Muscle of arm (tissue), 12 donors: Measurements from ENCODE around the gene AMOTL1. TPM values are rescaled to one million over a fixed set of nuclear protein-coding genes. Genes with fewer than 3 reads are reported as not detected.

Experiments
- DNase-seq: peaks from one replicate; pipeline ENCODE4 v3.0.0-alpha.2; 2013
- polyA plus RNA-seq, 12 donors: library from polyadenylated mRNA; unstranded; fragments of 120-200 nt; gene quantifications; one replicate each; pipeline ENCODE4 v1.2.1, GENCODE V29; 2013; ENCODE audit not compliant: insufficient read length in 12 of 12

AMOTL1 gene
- polyA plus RNA-seq, 12 donors, result 36.9 to 73.0 (median 56.7) TPM; not detected in 1

DNA sequence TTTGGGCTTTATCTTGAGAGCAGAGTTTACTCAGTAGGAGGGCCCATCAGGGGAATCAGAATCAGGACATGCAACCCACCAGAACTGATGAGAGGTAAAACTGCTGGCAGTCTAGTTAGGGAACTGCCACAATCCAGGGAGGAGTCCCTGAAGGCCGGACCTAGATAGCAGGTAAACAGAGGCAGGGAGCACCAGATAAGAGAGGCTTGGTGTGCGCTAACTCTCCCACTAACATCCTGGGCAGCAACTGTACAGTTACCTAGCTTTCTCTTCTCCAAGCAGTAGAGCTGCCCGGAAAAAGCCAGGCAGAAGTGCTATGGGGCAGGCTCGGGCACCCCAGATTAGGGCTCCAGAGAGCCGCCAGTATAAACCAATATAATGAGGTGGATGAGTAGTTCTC lies 865 bp upstream of the AMOTL1 start:
- DNase-seq, result no peak

DNA sequence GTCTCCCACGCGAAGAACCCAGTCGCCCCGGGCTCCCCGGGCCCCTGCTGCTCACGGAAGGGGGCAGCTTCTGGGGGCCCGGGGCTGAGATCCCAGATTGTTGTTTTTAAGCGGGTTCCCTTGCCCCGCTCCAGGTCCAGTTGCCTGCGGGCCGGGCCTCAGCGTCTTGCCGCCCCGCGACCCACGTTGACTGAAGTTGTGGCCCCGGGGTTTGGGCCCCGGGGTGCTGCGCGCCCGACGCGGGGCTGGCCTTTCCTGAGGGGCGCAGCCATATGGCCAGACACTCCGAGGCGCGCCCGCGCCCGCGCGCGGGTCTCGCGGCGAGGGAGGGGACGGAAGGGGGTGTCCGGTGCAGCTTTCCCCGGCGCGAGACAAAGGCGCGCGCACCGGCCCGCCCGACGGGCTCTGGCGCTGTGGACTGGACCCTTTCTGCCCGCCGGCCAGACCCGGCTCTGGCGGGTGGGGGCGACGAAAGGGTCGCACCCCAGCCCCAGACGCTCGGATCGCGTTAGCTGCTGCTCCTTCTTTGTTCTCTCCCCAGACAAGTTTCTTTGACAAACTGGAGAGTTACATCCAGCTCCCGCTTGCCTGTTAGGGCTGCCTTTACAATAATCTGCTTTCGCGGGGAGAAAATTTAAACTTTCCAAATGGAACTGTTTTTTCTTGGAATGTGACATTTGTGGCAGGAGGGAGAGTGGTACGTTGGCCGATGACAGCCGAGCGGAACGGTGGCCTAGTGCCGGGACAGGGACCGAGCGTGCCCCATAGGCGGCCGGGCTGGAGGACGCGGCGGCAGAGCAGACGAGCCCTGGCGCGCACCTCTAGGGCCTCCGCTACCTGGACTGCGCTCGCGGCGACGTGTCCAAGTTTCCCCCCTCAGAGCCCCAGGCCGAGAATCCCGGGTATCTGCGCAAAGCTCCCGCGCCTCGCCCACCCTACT lies 716 bp downstream of the AMOTL1 start:
- DNase-seq, result peak; percentile 68

DNA sequence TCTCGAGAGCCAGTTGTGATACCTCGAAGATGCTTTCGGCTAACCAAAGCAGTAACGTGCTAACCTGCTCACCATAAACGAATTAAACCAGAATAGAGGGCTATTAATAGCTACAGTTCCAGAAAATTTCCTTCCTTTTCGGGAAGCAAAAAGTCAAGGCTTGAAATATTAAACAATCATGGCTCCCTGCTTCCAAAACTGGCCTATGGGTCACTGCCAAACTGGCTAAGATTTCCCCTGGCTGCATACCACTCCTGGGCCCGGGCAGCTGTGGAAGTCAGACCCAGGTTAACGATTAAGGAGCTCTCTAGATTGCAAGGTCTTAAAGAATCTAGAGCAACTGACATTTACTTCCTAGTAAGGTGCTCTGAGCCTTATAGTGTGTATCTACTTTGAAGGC lies 1.7 kb downstream of the AMOTL1 start:
- no peak for DNase-seq

DNA sequence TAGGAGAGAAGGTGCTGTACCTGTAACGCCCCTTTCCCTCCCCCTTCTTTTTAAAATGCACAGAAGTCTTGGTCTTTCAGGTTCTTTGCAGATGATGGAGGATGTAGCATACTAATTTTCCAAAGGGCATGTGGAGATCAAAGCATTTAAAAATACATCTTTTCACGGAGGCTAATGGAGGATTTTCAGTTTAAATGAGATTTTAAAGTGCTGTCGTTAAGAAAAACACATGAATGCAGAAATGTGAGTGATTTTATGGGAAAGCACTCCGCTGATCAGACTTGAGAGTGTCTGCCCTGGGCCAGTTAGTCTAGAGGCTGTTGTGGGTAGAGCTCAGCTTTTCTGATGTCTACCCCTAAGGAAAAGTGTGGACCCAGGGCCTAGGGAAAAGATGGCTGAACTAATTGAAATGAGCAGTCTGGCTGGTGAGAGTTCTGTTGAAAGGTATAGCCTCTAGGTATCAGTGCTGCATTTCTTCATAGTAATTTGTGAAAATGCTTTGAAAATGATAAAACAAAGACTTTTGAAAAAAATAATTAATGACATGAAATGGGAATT lies 2.5 kb downstream of the AMOTL1 start:
- no peak for DNase-seq

DNA sequence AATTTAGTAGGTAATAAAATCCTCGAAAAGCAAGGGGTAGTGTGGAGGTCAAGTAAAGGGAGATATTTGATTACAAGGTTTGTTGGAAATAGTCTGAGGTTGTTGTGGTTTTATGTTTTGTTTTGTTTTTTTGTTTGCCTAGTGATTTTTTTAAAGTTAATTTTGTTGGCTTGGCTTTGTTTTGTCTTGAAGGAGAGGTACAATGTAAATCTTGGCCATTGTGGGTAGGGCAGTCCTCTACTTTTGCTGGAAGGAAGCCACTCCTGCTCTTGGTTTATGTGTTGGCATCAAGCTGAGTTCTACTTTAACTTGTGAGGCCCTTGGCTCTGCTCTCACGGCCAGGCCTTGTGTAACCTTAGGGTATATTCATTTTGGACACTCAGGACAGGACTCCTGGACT lies 3.2 kb downstream of the AMOTL1 start:
- no peak for DNase-seq

GRCh38 chr11:94771951-94772350 lies 3.8 kb downstream of the AMOTL1 start:
- no peak for DNase-seq

GRCh38 chr11:94773842-94774241 lies 5.7 kb downstream of the AMOTL1 start:
- DNase-seq, result no peak

GRCh38 chr11:94774345-94774744 lies 6.2 kb downstream of the AMOTL1 start:
- DNase-seq, result no peak

- no peak for DNase-seq
These were observed 7.6 kb downstream of the AMOTL1 start for GRCh38 chr11:94775567-94776327.

DNA sequence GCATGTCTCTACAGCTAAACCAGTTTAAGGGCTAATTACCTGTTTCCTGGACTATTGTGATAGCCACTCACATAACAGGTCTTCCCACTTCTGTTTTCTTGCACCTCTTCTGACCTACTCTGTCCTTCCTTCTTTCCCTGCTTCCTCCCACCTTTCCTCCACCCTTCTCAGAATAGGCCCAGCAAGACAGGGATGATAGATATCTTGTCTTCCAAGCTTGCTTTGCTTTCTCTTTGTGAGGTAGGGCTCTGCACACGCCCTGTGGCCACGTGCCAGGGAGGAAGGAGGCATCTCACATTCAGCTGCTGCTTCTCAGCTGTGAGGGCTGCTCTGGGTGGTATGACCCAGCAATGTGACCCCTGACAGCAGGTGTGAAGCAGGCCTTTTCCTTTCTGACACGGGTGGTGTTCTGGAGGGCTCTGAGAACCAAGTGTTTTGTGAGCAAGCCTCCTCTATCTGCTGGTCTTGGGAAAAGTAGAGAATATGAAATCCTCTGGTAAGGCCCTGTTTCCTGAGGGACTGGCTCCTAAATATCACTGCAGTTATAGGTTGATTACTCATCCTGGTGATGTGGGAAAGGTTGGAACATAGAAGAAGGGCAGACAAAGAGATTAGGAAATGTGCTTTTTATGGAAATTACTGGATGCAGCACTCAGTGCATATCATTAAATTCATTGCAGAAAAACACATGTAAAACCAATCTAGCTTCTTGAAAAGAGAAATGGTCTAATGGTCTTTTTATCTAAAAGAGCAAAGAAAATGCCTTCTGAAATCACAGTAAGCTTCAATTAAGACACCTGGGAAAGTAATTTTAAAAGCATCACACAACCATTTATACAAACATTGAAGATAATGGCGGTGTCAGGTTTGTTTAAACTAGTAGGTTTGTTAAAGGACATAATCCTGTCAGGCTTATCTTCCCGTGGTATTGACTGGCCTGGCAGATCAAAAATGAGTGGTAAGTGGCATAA lies 8.5 kb downstream of the AMOTL1 start:
- no peak for DNase-seq

GRCh38 chr11:94780432-94780831 lies 12.3 kb downstream of the AMOTL1 start:
- no peak for DNase-seq

- DNase-seq, result no peak
These were observed 13.7 kb downstream of the AMOTL1 start for GRCh38 chr11:94781837-94782236.

DNA sequence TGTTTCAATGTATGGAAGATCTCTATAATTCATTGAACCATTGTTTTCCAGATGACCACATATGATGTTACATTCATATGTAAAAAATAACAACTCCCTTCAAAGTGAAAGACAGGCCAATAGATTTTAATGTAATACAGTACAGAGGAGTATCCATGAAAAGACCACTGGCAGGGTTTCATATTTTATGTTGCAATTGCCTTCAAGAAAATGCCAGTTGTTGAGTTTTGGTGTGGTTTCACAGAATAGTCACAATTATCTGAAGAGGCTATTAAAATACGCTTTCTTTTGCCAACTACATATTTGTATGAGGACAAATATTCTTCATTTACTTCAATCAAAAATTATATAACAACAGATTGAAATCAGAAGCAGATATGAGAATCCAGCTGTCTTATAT lies 14.3 kb downstream of the AMOTL1 start:
- no peak for DNase-seq

GRCh38 chr11:94784884-94785283 lies 16.7 kb downstream of the AMOTL1 start:
- DNase-seq, result no peak

GRCh38 chr11:94785509-94785908 lies 17.4 kb downstream of the AMOTL1 start:
- DNase-seq, result no peak

DNA sequence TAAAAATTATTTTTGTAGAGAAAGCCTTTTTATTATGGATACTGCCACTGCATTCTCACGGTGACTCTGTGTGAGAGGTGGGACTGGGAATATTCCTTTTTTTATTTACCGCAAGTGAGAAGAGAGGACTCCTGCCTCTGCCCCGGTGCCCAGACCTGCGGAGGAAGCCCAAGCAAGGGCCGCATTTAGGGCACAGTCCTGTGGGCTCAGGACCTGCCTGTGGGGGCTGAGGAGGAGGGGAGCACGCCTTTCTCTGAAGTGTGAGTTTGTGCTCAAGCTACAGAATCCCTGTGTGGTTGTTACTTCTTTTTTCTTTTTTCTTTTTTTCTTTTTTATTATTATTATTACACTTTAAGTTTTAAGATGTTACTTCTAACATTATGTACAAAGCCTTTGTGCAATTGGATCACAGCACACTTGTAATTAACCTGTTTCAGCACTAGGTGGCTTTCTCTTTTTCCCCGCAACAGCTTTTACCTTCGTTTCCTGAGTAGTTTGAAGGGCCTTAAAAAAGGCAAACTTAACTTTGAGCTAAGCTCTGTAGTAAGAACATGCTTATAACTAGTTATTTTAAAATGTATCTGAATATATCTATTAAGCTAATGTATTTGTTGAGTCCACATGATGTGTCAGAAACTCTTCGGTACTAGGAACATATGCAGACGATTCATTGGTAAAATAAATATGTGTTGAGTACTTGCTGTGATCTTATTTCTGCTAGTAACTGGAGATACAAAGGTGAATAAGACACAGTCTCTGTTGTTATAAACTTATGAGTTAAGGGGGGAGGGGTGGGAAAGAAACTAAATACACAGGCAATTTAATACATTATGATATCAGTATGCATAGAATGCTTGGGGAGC lies 18.3 kb downstream of the AMOTL1 start:
- peak; percentile 43 for DNase-seq

GRCh38 chr11:94787801-94788200 lies 19.6 kb downstream of the AMOTL1 start:
- no peak for DNase-seq

GRCh38 chr11:94788396-94788795 lies 20.2 kb downstream of the AMOTL1 start:
- no peak for DNase-seq

DNA sequence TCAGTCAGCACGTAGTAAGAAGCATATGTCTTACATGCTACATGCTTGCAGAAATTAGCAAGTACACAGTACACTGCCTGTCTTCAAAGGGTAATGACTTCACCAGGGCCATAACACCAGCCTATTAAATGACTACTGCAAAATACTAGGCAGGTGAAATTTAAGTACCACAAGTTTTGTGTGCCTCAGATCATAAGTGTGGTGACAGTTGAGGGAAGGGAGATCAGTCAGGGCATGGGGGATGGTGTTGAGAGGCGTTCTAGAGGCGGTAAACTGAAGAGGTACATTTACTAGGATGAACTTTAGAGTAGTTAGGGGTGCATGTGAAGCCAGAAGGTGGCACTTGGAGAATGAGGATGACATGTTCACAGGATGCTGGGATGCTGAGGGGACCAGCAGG lies 22.0 kb downstream of the AMOTL1 start:
- no peak for DNase-seq

GRCh38 chr11:94790661-94791180 lies 22.6 kb downstream of the AMOTL1 start:
- no peak for DNase-seq
